MG63 (cell line): Measurements from ENCODE around the gene HHAT. TPM values are rescaled to one million over a fixed set of nuclear protein-coding genes. Genes with fewer than 3 reads are reported as not detected.

Experiments
- DNase-seq: peaks from one replicate; pipeline ENCODE4 v3.0.0-alpha.2; 2020
- H3K27me3 ChIP-seq: fragments of 250-450 bp; sonication (Bioruptor Pico); 2 replicates; pipeline ENCODE4 v1.5.1; 2020; ENCODE audit warnings: mild to moderate bottlenecking, moderate library complexity
- H3K36me3 ChIP-seq: fragments of 250-450 bp; sonication (Bioruptor Pico); 2 replicates; pipeline ENCODE4 v1.5.1; 2020; ENCODE audit warnings: mild to moderate bottlenecking, moderate library complexity
- H3K4me3 ChIP-seq: fragments of 250-450 bp; sonication (Bioruptor Pico); 2 replicates; pipeline ENCODE4 v1.5.1; 2020; ENCODE audit warnings: mild to moderate bottlenecking, moderate library complexity
- H3K9me3 ChIP-seq: fragments of 250-450 bp; sonication (Bioruptor Pico); 2 replicates; pipeline ENCODE4 v1.5.1; 2020; ENCODE audit warnings: mild to moderate bottlenecking, moderate library complexity
- total RNA-seq: library from RNA; depleted of rRNA; stranded (reverse); fragments of >200 nt; shearing (Covaris generic); gene quantifications from 2 replicates; pipeline ENCODE4 v1.2.3, GENCODE V29; 2014; ENCODE audit warnings: low replicate concordance

HHAT gene
- total RNA-seq, 1 experiment from 2014 or later, result 0.30 TPM

DNA sequence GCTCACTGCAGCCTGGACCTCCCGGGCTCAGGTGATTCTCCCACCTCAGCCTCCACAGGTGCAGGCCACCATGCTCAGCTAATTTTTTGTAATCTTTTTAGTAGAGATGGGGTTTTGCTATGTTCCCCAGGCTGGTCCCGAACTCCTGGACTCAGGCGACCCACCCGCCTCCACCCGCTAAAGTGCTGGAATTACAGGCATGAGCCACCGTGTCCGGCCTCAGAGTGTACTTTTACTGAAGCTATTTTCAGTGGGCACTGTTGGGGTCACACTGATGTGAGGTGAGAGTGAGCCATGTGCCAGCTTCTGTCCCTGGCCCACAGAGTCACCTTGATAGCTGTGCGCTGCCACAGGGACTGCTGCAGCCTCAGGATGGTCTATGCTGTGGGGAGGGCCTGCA, 25.3 kb upstream of the HHAT start:
- Histone ChIP-seq H3K27me3 (no peaks in the 10 kb centered on the region), H3K9me3 (no peaks in the 10 kb centered on the region), H3K4me3 (no peak overlapping the region), H3K36me3 (no peaks in the 10 kb centered on the region)
- DNase-seq, result no peak

DNA sequence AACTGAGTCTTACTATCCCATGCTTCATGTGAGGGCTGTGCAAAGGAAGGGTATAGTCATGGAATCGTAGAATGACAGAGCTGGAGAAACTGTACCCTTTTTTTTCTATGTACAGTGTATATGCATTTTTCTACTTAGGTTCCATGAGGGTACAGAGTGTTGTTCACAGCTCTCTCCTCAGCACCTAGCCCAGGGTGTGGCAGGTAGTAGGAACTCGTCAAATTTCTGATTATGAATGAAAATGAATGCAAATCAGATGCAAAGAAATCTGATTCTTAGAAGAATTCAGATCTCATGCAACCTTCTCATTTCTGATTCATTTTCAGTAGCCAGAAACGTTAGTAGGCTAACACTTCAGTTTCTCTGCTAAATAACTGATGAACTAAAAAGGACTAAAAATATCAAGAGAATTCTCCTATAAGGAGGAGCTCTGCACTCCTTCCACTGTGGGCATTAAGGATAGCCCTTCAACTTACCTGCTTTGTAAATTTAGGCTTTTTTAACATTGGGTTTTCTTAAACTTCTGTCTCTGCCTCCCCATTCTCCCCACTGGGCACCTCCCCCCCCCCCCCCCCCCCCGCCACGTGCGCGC, 18.0 kb upstream of the HHAT start:
- Histone ChIP-seq H3K27me3 (peaks cover 2% of the 10 kb centered on the region; the same call in 1 of the 2 replicates), H3K36me3 (no peaks in the 10 kb centered on the region), H3K4me3 (no peak overlapping the region), H3K9me3 (no peaks in the 10 kb centered on the region)
- DNase-seq, result no peak

GRCh38 chr1:210311726-210312493, 16.8 kb upstream of the HHAT start:
- no peaks in the 10 kb centered on the region for H3K36me3 ChIP-seq
- H3K27me3 ChIP-seq, result peaks cover 4% of the 10 kb centered on the region; the same call in 1 of the 2 replicates
- no peak overlapping the region; the same call in 1 of the 2 replicates for H3K4me3 ChIP-seq
- DNase-seq, result no peak
- no peaks in the 10 kb centered on the region for H3K9me3 ChIP-seq

- Histone ChIP-seq H3K27me3 (peaks cover 4% of the 10 kb centered on the region; the same call in 1 of the 2 replicates), H3K9me3 (no peaks in the 10 kb centered on the region), H3K4me3 (no peak overlapping the region), H3K36me3 (no peaks in the 10 kb centered on the region)
- no peak for DNase-seq
Observed at GRCh38 chr1:210313046-210313595, 15.6 kb upstream of the HHAT start.

DNA sequence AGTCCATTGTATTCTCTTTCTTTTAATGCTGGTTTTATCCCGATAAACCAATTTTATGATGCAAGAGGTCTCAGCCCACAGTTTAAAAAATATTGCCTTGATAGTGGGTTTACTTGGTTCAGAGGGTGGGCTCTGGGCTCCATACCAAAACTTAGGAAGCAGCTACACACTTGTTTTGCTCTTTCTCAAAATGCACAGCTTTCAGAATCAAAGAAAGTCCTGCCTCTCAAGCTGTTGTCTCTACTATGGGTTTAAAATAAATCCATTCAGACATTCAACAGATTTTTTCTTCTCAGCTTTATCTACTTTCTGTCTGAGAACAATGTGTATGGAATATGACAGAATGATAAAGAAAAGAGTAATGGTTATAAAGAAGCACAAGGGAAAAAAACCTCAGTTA, 14.8 kb upstream of the HHAT start:
- Histone ChIP-seq H3K27me3 (peaks cover 7% of the 10 kb centered on the region), H3K36me3 (no peaks in the 10 kb centered on the region), H3K4me3 (no peak overlapping the region), H3K9me3 (no peaks in the 10 kb centered on the region)
- DNase-seq, result no peak

DNA sequence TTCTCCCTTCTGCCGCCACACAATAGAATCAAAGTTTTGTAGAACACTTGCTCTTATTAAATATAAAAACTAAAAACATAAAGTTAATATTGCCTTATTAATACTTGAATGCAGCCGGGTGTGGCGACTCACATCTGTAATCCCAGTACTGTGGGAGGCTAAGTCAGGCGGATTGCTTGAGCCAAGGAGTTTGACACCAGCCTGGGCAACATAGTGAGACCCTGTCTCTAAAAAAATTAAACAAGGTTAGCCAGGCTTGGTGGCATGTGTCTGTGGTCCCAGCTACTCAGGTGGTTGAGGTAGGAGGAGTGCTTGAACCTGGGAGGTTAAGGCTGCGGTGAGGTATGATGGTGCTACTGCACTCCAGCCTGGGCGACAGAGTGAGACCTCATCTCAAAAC, 13.2 kb upstream of the HHAT start:
- Histone ChIP-seq H3K36me3 (no peaks in the 10 kb centered on the region), H3K9me3 (no peaks in the 10 kb centered on the region), H3K4me3 (no peak overlapping the region), H3K27me3 (peaks cover 5% of the 10 kb centered on the region; the same call in 1 of the 2 replicates)
- no peak for DNase-seq

- Histone ChIP-seq H3K27me3 (peaks cover 2% of the 10 kb centered on the region; the same call in 1 of the 2 replicates), H3K9me3 (no peaks in the 10 kb centered on the region), H3K36me3 (no peaks in the 10 kb centered on the region), H3K4me3 (no peak overlapping the region)
- no peak for DNase-seq
Observed at GRCh38 chr1:210321131-210321530, 7.6 kb upstream of the HHAT start.

DNA sequence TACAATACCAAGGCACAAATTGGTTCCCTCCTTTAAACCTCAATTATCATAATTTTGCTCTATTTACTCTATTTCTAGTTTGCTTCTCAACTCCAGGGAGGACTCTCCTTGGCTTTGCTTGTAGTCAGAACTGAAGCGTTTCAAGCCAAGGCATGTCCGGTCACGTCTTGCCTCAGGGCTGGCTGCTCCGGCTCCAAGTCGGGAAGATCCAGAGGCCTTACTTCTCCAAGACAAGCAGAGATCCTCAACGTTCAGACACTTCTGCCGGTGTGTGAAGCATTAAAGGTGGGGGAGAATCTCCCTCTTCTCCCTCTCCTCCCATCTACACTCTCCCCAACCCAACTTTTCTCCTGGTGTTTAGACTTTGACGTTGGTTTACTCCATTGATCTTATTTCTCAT, 7.2 kb upstream of the HHAT start:
- no peak for DNase-seq
- H3K9me3 ChIP-seq, result no peaks in the 10 kb centered on the region

DNA sequence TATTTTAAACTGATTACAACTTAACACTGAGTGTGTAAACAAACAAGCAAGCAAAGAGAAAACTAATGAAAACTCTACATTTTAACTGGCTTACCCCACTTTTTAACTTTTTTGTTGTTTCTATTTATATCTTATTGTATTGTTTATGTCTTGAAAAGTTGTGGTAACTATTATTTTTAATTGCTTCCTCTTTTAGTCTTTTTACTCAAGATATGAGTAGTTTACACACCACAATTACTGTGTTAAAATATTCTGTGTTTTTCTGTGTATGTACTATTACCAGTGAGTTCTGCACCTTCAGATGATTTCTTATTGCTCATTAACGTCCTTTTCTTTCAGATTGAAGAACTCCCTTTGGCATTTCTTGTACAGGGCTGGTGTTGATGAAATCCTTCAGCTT, 4.7 kb upstream of the HHAT start:
- H3K9me3 ChIP-seq, result no peaks in the 10 kb centered on the region
- no peak overlapping the region for H3K4me3 ChIP-seq
- no peaks in the 10 kb centered on the region for H3K27me3 ChIP-seq
- no peaks in the 10 kb centered on the region for H3K36me3 ChIP-seq
- DNase-seq, result no peak

More for the DNA sequence above, 7.2 kb upstream of the HHAT start:
- H3K36me3 ChIP-seq, result no peaks in the 10 kb centered on the region
- H3K4me3 ChIP-seq, result no peak overlapping the region
- H3K27me3 ChIP-seq, result peaks cover 2% of the 10 kb centered on the region; the same call in 1 of the 2 replicates

GRCh38 chr1:210325026-210325670, 3.6 kb upstream of the HHAT start:
- Histone ChIP-seq H3K36me3 (no peaks in the 10 kb centered on the region), H3K27me3 (no peaks in the 10 kb centered on the region), H3K9me3 (no peaks in the 10 kb centered on the region), H3K4me3 (no peak overlapping the region)
- DNase-seq, result no peak

DNA sequence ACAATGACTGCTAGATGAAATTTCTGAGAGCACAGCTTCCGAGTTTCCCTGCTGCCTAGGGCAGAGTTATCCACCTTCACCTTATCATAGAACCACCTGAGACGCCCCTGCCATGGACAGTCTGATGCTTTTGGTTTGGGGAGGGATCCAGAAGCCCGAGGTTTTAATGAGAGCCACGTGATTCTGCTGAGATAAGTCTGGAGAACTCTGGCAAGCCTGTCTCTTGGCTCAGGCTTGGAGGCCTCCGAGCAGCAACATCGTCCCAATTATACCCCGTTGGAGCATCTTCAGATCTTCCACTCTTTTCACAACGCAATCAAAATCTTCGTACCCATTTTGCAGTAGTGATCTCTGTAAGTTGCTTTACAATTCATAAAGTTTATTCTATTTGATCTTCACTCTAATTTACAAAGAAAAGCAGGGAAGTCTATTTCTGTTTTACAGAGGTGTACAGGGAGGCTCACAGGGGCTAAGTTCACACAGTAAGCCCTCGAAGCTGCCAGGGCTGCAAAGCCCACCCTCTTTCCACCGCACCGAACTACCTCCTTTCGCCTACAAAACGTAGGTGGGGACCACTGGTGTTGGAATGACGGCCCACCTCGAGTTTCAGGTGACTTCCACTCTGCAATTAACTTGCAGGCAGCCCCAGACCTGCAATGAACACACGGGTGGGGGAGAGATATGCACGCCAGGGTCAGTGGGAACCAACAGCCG, 513 bp upstream of the HHAT start:
- no peak for DNase-seq
- H3K36me3 ChIP-seq, result no peaks in the 10 kb centered on the region
- no peaks in the 10 kb centered on the region for H3K9me3 ChIP-seq
- no peaks in the 10 kb centered on the region for H3K27me3 ChIP-seq
- peak overlapping the region; percentile 64 for H3K4me3 ChIP-seq

- no peak for DNase-seq
- no peak overlapping the region for H3K4me3 ChIP-seq
Observed at GRCh38 chr1:210330279-210330866, 1.7 kb downstream of the HHAT start.

DNA sequence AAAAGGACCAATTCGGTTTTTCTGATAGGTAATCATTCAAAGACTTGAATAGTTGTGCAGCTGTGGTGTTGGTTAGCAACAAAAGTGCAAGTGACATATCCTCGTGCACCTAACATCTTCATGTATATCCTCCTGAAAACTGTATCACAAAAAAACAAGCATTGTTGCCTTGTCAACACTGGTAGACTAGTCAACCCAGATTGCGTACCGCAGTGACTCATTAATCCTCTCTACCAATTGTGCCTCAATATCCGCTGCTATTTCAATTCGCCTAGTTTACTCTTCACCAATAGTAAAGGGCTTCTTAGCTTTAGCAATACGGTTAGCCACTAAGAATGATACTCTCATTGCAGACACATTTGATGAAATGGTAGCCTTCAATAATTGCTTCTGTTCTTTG, 3.5 kb downstream of the HHAT start:
- no peaks in the 10 kb centered on the region for H3K36me3 ChIP-seq
- H3K9me3 ChIP-seq, result no peaks in the 10 kb centered on the region
- H3K4me3 ChIP-seq, result no peak overlapping the region
- H3K27me3 ChIP-seq, result no peaks in the 10 kb centered on the region
- DNase-seq, result no peak

More at GRCh38 chr1:210330279-210330866, 1.7 kb downstream of the HHAT start:
- no peaks in the 10 kb centered on the region for H3K27me3 ChIP-seq
- no peaks in the 10 kb centered on the region for H3K36me3 ChIP-seq
- H3K9me3 ChIP-seq, result no peaks in the 10 kb centered on the region

DNA sequence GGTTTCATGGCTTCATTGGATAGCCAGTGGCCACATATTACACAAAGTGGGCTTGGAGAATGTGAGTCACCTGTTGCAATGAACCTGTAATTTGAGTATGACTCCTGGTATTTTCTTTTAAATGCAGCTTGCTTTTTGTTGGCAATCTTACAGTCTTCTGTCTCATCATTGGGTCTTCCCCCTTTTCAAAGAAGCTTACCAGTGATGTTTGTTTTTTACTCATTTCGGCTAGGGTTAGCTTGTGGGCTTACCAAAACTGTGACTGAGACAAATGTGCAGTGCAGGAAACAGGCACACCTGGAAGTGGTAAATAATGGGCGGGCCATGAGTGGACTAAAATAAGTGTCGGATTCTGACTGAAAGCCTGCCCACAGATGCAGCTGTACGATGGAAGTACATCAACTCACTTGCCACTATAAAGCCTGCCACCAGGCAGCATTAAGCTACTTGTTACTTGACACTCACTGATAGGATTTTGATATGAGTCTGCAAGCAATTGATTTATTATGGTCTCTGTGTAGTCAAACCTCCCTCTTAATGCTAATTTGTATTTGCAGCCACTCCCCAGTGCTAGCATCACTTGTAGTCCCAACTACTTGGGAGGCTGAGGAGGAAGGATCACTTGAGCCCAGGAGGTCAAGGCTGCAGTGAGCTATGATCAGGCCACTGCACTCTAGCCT, 4.2 kb downstream of the HHAT start:
- H3K36me3 ChIP-seq, result no peaks in the 10 kb centered on the region
- no peak for DNase-seq
- no peaks in the 10 kb centered on the region for H3K9me3 ChIP-seq
- no peak overlapping the region for H3K4me3 ChIP-seq
- H3K27me3 ChIP-seq, result no peaks in the 10 kb centered on the region

DNA sequence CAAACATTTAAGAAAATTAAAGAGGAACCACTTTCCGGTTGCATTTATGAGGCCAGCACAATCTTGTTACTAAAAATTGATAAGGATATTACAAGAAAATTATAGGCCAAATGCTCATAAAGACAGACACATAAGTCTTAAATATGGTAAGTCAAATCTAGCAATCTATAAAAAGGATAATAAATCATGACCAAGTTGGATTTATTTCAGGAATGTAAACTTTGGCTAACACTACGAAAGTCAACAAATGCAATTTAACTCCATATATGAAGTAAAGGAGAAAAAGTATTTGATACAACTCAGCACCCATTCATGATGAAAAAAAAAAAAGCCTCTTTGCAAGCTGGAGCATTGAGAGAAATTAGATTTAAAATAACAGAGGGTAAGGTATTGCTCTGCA, 6.3 kb downstream of the HHAT start:
- H3K27me3 ChIP-seq, result no peaks in the 10 kb centered on the region
- H3K36me3 ChIP-seq, result no peaks in the 10 kb centered on the region
- DNase-seq, result no peak
- H3K4me3 ChIP-seq, result no peak overlapping the region
- no peaks in the 10 kb centered on the region for H3K9me3 ChIP-seq

- no peak for DNase-seq
- Histone ChIP-seq H3K27me3 (no peaks in the 10 kb centered on the region), H3K36me3 (no peaks in the 10 kb centered on the region)
Observed at GRCh38 chr1:210336362-210336761, 7.7 kb downstream of the HHAT start.

More at GRCh38 chr1:210336362-210336761, 7.7 kb downstream of the HHAT start:
- Histone ChIP-seq H3K4me3 (no peak overlapping the region), H3K9me3 (no peaks in the 10 kb centered on the region)
